Sigmoid colon (tissue), 7 donors: Measurements from ENCODE around the gene PHAF1. TPM values are rescaled to one million over a fixed set of nuclear protein-coding genes. Genes with fewer than 3 reads are reported as not detected.
"Not testable (repeated sequence)": the region's sequence is repeated elsewhere in the genome, so short reads cannot be mapped to it uniquely, and the experiment has no call there.

Source experiments
- DNase-seq: peaks from one replicate; pipeline ENCODE4 v3.0.0-alpha.2; 2019
- H3K27ac ChIP-seq, 4 donors: fragments of 200-600 bp; sonication (generic); one replicate each; pipeline ENCODE4 v1.5.1; 2016 to 2019; ENCODE audit warnings: mild to moderate bottlenecking in 1 of 4
- H3K27me3 ChIP-seq, 3 donors: fragments of 200-600 bp; sonication (generic); one replicate each; pipeline ENCODE4 v1.5.1; 2019; ENCODE audit warnings: mild to moderate bottlenecking in 1 of 3
- H3K36me3 ChIP-seq, 4 donors: fragments of 200-600 bp; sonication (generic); one replicate each; pipeline ENCODE4 v1.5.1; 2016 to 2019
- H3K4me1 ChIP-seq, 4 donors: fragments of 200-600 bp; sonication (generic); one replicate each; pipeline ENCODE4 v1.5.1; 2017 to 2019
- H3K4me3 ChIP-seq, 4 donors: fragments of 200-600 bp; sonication (generic); one replicate each; pipeline ENCODE4 v1.5.1; 2017 to 2019; ENCODE audit warnings: mild to moderate bottlenecking in 2 of 4, moderate library complexity in 1 of 4
- H3K9me3 ChIP-seq, 4 donors: fragments of 200-600 bp in 3 of 4; sonication (generic) in 3 of 4; one replicate each; pipeline versions ENCODE4 v1.5.1 to v1.6.1; 2013 to 2019
- CTCF ChIP-seq, 4 experiments: fragments of 450-650 bp in 3 of 4; fragments of 200-600 bp in 1 of 4; IDR thresholded peaks; one replicate each; pipeline ENCODE4 v1.5.1; 2016 to 2019; ENCODE audit warnings: antibody characterized with exemption in 4 of 4, mild to moderate bottlenecking in 3 of 4, moderate library complexity in 2 of 4
- EP300 ChIP-seq, 4 donors: sonication (generic); formaldehyde crosslinking; IDR thresholded peaks; one replicate each; pipeline ENCODE4 v1.6.1; 2017; ENCODE audit warnings: antibody characterized with exemption in 4 of 4
- POLR2A ChIP-seq, 2 donors: fragments of 450-650 bp; IDR thresholded peaks; one replicate each; pipeline ENCODE4 v1.6.1; 2016; ENCODE audit warnings: antibody characterized with exemption in 2 of 2, mild to moderate bottlenecking in 2 of 2, moderate library complexity in 2 of 2
- POLR2AphosphoS5 ChIP-seq, 4 donors: sonication (generic); formaldehyde crosslinking; IDR thresholded peaks; one replicate each; pipeline ENCODE4 v1.6.1; 2017; ENCODE audit warnings: antibody characterized with exemption in 4 of 4
- WGBS, 2 donors: extraction: QIAGEN DNeasy Blood & Tissue Kit; methylation state at CpG; one replicate each; pipeline ENCODE4 v1.1.7; 2013; 5-methylcytosine and 5-hydroxymethylcytosine counted together
- intact Hi-C: fragments of 100-400 bp; cut with DNase I; formaldehyde crosslinking; loops from one replicate; pipeline ENCODE4 v1.15.1; 2023
- polyA plus RNA-seq, 3 donors: library from polyadenylated mRNA; stranded (reverse); fragments of 200-250 nt; gene quantifications; one replicate each; pipeline ENCODE4 v1.2.3, GENCODE V29; 2013
- total RNA-seq, 4 donors: library from RNA; depleted of rRNA; stranded (reverse); fragments of >200 nt; gene quantifications; one replicate each; pipeline ENCODE4 v1.1.0, GENCODE V29; 2016
- donor health status: healthy with polysubstance abuse.
- donor health status: Bipolar disorder and iron deficiency.
- donor health status: healthy.

The PHAF1 gene
- total and polyA plus RNA-seq, 7 donors: 8.9 to 16.3 (median 11.4) TPM

GRCh38 chr16:67115639-67116038 lies 5.9 kb downstream of the PHAF1 start:
- Histone ChIP-seq H3K27me3 (no peaks in the 10 kb centered on the region), H3K9me3 (no peaks in the 10 kb centered on the region), H3K36me3 (peaks cover 0 to 28% (median 6%) of the 10 kb centered on the region in 4 donors), H3K27ac (no peak overlapping the region), H3K4me1 (peaks cover 0 to 12% (median 11%) of the 10 kb centered on the region in 4 donors), H3K4me3 (no peak overlapping the region)
- no peak for TF ChIP-seq POLR2AphosphoS5 (IDR thresholded peaks at IDR 0.05)
- no peak for TF ChIP-seq CTCF (IDR thresholded peaks at IDR 0.05)
- no peak for TF ChIP-seq EP300 (IDR thresholded peaks at IDR 0.05)
- TF ChIP-seq POLR2A (IDR thresholded peaks at IDR 0.05): no peak
- DNase-seq: peak; percentile 33
- intact Hi-C loops: no loop called here
- WGBS, 2 donors: 87% methylated on average over 7 of the region's 7 CpGs

GRCh38 chr16:67116388-67117311 lies 6.9 kb downstream of the PHAF1 start:
- no peak for TF ChIP-seq EP300 (IDR thresholded peaks at IDR 0.05)
- Histone ChIP-seq H3K4me1 (peaks cover 0 to 2% (median under 1%) of the 10 kb centered on the region in 4 donors), H3K36me3 (peaks cover 0 to 37% (median 10%) of the 10 kb centered on the region in 4 donors), H3K27ac (no peak overlapping the region), H3K4me3 (no peak overlapping the region), H3K27me3 (no peaks in the 10 kb centered on the region), H3K9me3 (no peaks in the 10 kb centered on the region)
- peak; percentile 10 for DNase-seq
- 85 to 87% methylated on average over 13 of the region's 13 CpGs for WGBS, 2 donors
- intact Hi-C loops: no loop called here

- intact Hi-C loops: no loop called here
- no peak for TF ChIP-seq POLR2AphosphoS5 (IDR thresholded peaks at IDR 0.05)
- no peak for TF ChIP-seq EP300 (IDR thresholded peaks at IDR 0.05)
- TF ChIP-seq CTCF (IDR thresholded peaks at IDR 0.05): no peak
- no peak for TF ChIP-seq POLR2A (IDR thresholded peaks at IDR 0.05)
- 87 to 95% methylated on average over 9 of the region's 9 CpGs for WGBS, 2 donors
- Histone ChIP-seq H3K27ac (no peak overlapping the region), H3K36me3 (peaks cover 0 to 44% (median 19%) of the 10 kb centered on the region in 4 donors), H3K4me1 (no peaks in the 10 kb centered on the region), H3K27me3 (no peaks in the 10 kb centered on the region), H3K9me3 (no peaks in the 10 kb centered on the region), H3K4me3 (no peak overlapping the region)
- peak; percentile 21 for DNase-seq
Measured at GRCh38 chr16:67117716-67118115, 8.0 kb downstream of the PHAF1 start.

GRCh38 chr16:67120025-67120424 lies 10.3 kb downstream of the PHAF1 start:
- Histone ChIP-seq H3K27ac (no peak overlapping the region), H3K4me3 (no peak overlapping the region), H3K9me3 (no peaks in the 10 kb centered on the region), H3K27me3 (no peaks in the 10 kb centered on the region), H3K36me3 (peaks cover 0 to 66% (median 24%) of the 10 kb centered on the region in 4 donors), H3K4me1 (no peaks in the 10 kb centered on the region)
- peak; percentile 2 for DNase-seq
- TF ChIP-seq EP300 (IDR thresholded peaks at IDR 0.05) (no peak), CTCF (IDR thresholded peaks at IDR 0.05) (no peak)
- 85 to 91% methylated on average over 5 of the region's 5 CpGs for WGBS, 2 donors
- intact Hi-C loops: no loop called here

- H3K9me3 ChIP-seq, intact Hi-C loops, H3K27ac ChIP-seq, H3K4me3 ChIP-seq, H3K4me1 ChIP-seq, H3K27me3 ChIP-seq: not testable (repeated sequence)
- peaks cover 0 to 73% (median 28%) of the 10 kb centered on the region in 4 donors for H3K36me3 ChIP-seq
- peak; percentile 44 for DNase-seq
- WGBS, 2 donors: 96 to 98% methylated on average over 5 of the region's 5 CpGs
Measured at GRCh38 chr16:67122799-67123198, 13.1 kb downstream of the PHAF1 start.
